Testis (tissue), 2 donors: ENCODE data around the gene ZNF32.

Source experiments
- CTCF ChIP-seq, 3 experiments: fragments of 450-650 bp in 2 of 3; fragments of 200-600 bp in 1 of 3; sonication (generic) in 1 of 3; IDR thresholded peaks; one replicate each; pipeline ENCODE4 v1.5.1; 2016 to 2019; ENCODE audit warnings: antibody characterized with exemption in 3 of 3, mild to moderate bottlenecking in 2 of 3, moderate library complexity in 1 of 3
- POLR2A ChIP-seq: fragments of 450-650 bp; IDR thresholded peaks from one replicate; pipeline ENCODE4 v1.6.1; 2017; ENCODE audit warnings: antibody characterized with exemption, mild to moderate bottlenecking, moderate library complexity

- no peak for TF ChIP-seq CTCF (IDR thresholded peaks at IDR 0.05)
- TF ChIP-seq POLR2A: no peak
Observed at GRCh38 chr10:43695321-43695720, 46.6 kb upstream of the ZNF32 start.
